ENCODE data around the gene LASP1NB.

LASP1NB gene

DNA sequence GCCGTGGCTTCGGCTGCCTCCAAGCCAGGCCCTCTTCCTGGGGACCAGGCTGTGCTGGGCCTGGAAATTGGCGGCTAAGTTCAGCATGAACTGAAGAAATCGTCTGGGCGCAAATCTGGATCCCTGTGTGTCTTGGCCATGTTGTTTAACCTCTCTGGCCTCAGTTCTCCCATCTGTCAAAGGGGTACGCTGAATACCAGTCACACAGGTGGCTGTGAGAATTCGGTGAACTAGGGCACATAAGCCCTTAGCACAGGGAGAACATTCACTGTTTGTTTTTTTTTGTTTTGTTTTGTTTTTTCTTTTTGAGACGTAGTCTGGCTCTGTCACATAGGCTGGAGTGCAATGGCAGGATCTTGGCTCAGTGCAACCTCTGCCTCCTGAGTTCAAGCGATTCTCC is 36.6 kb upstream of the LASP1NB start:
- Histone ChIP-seq H3K14ac (replicated peaks; ENCODE audit: low read depth, low read length) (no peak overlapping the region), H3K9me3 (ENCODE audit: control insufficient read depth, insufficient read depth, low read length) (no peaks in the 10 kb centered on the region), H2BK120ac (ENCODE audit: low read depth, low read length) (no peak overlapping the region), H3K9ac (ENCODE audit: low read depth, low read length) (no peak overlapping the region), H3K4me1 (ENCODE audit: control insufficient read depth, insufficient read depth, low read length) (peaks cover 27% of the 10 kb centered on the region), H3K9me1 (ENCODE audit: insufficient read depth, low read length) (peaks cover 38% of the 10 kb centered on the region), H4K8ac (ENCODE audit: low read depth in 2 of 2, low read length in 2 of 2) (no peak overlapping the region), H4K5ac (ENCODE audit: low read depth, low read length) (no peak overlapping the region), H3K4ac (ENCODE audit: low read depth, low read length) (no peak overlapping the region), H2BK5ac (ENCODE audit: low read depth, low read length, poor library complexity, severe bottlenecking) (no peak overlapping the region), H2AK9ac (replicated peaks; ENCODE audit: low read depth, low read length, poor library complexity) (no peak overlapping the region), H4K91ac (ENCODE audit: insufficient read depth, low read depth, low read length) (no peak overlapping the region), H4K20me1 (ENCODE audit: insufficient read depth, low read length) (peaks cover 100% of the 10 kb centered on the region), H3K4me3 (ENCODE audit: insufficient read depth, low read depth, low read length) (no peak overlapping the region), H3K23ac (ENCODE audit: low read depth, low read length) (no peak overlapping the region), H3K4me2 (ENCODE audit: low read depth, low read length) (no peak overlapping the region), H2BK15ac (ENCODE audit: low read depth, low read length) (no peak overlapping the region), H2AFZ (replicated peaks; ENCODE audit: low read length, poor library complexity) (no peak overlapping the region), H3K27ac (ENCODE audit: insufficient read depth, low read length) (no peak overlapping the region), H2AK5ac (ENCODE audit: low read depth, low read length) (no peak overlapping the region; the same call in 1 of the 2 replicates), H2BK20ac (ENCODE audit: low read depth, low read length) (no peak overlapping the region), H3K36me3 (ENCODE audit: control insufficient read depth, insufficient read depth, low read length) (peaks cover 81% of the 10 kb centered on the region), H3K79me1 (ENCODE audit: low read depth in 1 of 2, low read length in 2 of 2) (peaks cover 25 to 91% of the 10 kb centered on the region in 2 experiments; a peak in 3 of 4 replicates), H3K18ac (ENCODE audit: low read depth, low read length) (no peak overlapping the region), H3K56ac (ENCODE audit: extremely low read depth, insufficient read depth, low read length) (no peak overlapping the region), H3K27me3 (ENCODE audit: control insufficient read depth, insufficient read depth, low read length) (no peaks in the 10 kb centered on the region)
- dilution Hi-C loops (cut with HindIII; ENCODE audit: low sequenced_read_pairs, unreplicated experiment) (no loop called here), in situ Hi-C loops (cut with MboI; ENCODE audit: low sequenced_read_pairs) (no loop called here), intact Hi-C loops (cut with micrococcal nuclease) (no loop called here)
- 95% methylated on average over 3 of the region's 9 CpGs; no CpG with 5 or more reads in 1 of the 2 experiments for WGBS, 2 experiments (ENCODE audit: extremely low coverage in 2 of 2, insufficient read length in 1 of 2)
- TF ChIP-seq MXI1 (IDR thresholded peaks at IDR 0.05; ENCODE audit: borderline replicate concordance, low read depth, low read length) = no peak
- BruUV-seq (replicated peaks) = no TSS peak
- DNase-seq = no peak
- ChIA-PET CTCF (interaction anchor here (0.6 kb wide), 1 partner anchor 28 kb away, joined by 3 read pairs; no protein-coding TSS in a partner anchor), POLR2A (ENCODE audit: unreplicated experiment) (no interaction called here)
- ATAC-seq (ENCODE audit: low read depth) = no peak

Data from IMR-90 (cell line).